ENCODE data around the gene CAPN9.
A peak's percentile ranks its signal among the peaks of the same experiment; 100 is the strongest.
"Not testable (repeated sequence)": the region's sequence is repeated elsewhere in the genome, so short reads cannot be mapped to it uniquely, and the experiment has no call there.

CAPN9 gene

GRCh38 chr1:230766318-230766717 is 19.1 kb downstream of the CAPN9 start:
- no peak for TF ChIP-seq CTCF (IDR thresholded peaks at IDR 0.05; ENCODE audit: low read depth, low read length, missing control alignments)
- H3K4me3 ChIP-seq (ENCODE audit: low read depth, low read length): no peak overlapping the region
- DNase-seq (ENCODE audit: low read depth): no peak

DNA sequence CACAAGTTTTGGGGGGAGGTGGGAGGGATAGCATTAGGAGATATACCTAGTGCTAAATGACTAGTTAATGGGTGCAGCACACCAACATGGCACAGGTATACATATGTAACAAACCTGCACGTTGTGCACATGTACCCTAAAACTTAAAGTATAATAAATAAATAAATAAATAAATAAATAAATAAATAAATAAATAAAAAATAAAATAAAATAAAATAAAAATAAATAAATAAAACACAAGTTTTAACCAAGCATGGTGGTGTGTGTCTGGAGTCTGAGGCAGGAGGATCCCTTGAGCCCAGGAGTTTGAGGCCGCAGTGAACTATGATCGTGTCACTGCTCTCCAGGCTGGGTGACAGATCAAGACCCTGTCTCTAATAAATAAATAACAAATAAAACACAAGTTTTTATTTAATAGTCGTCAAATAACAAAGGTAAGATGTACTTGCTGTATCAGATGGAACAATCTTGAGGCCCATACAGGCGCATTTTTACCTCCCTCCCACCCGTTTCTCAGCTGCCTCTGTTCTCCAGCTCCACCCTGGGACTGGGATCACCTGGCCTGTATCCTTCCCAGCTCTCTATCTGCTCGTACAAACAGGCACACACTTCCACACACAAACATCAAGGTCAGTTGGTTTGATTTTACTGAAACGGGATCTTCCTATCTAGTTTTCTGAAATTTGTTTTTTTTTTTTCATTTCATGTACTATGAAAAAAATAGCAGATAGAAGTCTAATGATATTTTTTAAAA is 20.8 kb downstream of the CAPN9 start:
- H3K4me3 ChIP-seq (ENCODE audit: low read depth, low read length); DNase-seq (ENCODE audit: low read depth): not testable (repeated sequence)

DNA sequence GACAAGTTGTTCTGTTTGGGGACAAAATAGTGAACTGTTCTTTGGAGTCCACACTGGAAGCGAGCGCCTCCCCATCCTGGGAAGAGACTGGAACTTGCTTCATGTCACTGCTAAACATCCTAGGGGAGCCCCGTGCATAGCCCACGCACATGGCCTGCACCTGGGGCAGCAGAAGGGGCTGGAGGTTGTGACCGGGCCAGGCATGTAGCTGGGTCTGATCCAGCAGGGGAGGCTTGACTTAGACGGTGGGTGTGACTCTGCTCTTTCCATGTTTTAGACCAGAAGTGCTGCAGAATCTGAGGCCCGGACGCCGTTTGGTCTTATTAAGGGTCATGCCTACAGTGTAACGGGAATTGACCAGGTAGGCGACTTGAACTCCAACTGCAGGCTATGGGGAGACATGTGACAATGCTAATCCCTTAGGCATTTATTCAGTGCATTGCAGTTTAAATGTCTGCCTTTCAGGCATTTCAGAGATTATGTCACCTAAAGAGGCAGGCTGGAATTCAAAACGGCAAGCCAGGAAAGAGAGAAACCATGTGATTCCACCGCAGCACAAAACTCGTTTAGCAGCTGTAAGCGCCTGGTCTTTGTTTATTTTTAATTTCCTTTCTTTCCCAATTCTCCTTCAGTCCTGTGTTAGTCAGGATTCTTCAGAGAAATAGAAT is 21.8 kb downstream of the CAPN9 start:
- DNase-seq (ENCODE audit: low read depth): no peak
- TF ChIP-seq CTCF (IDR thresholded peaks at IDR 0.05; ENCODE audit: low read depth, low read length, missing control alignments): no peak
- H3K4me3 ChIP-seq (ENCODE audit: low read depth, low read length): no peak overlapping the region

DNA sequence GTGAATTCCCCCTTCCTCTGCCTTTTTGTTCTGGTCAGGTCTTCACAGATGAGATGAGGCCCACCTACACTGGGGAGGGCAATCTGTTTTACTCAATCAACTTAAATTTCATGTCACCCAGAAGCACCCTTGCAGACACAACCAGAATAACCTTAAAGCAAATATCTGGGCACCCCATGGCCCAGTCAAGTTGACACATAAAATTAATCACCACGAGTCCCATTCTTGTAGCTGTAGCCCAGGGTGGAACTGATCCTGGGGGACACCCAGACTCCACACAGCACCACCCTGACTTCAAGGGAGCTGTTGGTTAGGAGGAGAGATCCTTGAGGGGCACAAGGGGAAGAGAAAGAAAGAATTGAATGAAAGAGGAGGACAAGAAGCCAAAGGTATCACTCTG is 23.1 kb downstream of the CAPN9 start:
- no peak overlapping the region for H3K4me3 ChIP-seq (ENCODE audit: low read depth, low read length)
- no peak for TF ChIP-seq CTCF (IDR thresholded peaks at IDR 0.05; ENCODE audit: low read depth, low read length, missing control alignments)
- DNase-seq (ENCODE audit: low read depth): no peak

- DNase-seq (ENCODE audit: low read depth): no peak
These were observed 24.7 kb downstream of the CAPN9 start for GRCh38 chr1:230771773-230772354.

DNA sequence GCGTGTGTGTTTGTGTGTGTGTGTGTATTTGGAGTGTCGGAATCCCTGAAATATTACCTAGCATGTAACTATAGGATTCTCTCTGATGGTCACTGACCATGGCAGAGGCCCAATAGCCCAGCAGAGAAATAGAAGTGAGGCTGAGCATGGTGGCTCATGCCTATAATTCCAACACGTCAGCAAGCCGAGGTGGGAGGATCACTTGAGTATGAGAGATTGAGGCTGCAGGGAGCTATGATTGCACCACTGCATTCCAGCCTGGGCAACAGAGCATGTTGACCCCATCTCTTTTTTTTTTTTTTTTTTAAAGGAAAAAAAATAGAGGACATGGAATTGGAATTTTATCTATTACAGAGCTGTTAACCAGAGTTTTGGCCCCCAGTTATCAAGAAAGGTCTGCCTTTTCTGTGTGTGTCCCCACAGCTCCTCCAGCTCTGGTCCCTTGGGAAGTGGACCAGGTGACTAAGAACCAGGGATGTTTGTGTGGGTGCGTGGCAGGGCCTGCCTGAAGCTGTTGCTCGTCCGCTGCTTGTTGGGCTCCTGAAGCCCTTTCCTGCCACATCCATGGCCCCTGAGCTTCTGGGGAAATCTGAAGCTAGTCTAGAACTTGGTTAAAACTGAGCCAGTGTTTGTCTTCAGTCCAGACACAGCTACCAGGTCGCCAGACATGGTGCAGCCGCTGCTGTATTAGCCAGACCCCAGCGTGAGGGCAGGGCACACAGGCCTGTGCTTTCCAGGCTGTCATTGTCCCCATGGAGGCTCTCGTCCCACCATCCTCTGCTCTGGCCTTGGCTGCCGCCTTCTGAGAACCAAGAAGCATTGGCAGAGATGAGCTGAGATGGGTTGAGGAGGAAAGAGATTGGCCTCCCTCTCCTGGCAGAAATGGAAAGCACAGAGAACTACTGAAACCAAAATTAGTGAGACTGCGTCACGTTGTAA is 25.5 kb downstream of the CAPN9 start:
- no peak for DNase-seq (ENCODE audit: low read depth)
- TF ChIP-seq CTCF (IDR thresholded peaks at IDR 0.05; ENCODE audit: low read depth, low read length, missing control alignments): peak; percentile 34
- no peak overlapping the region for H3K4me3 ChIP-seq (ENCODE audit: low read depth, low read length)

More at GRCh38 chr1:230771773-230772354, 24.7 kb downstream of the CAPN9 start:
- no peak for TF ChIP-seq CTCF (IDR thresholded peaks at IDR 0.05; ENCODE audit: low read depth, low read length, missing control alignments)
- no peak overlapping the region for H3K4me3 ChIP-seq (ENCODE audit: low read depth, low read length)

All from GM12864 (cell line).